ENCODE results near the gene COL1A2.

COL1A2 gene

GRCh38 chr7:94414980-94415379 lies 20.3 kb downstream of the COL1A2 start:
- no peak for TF ChIP-seq CTCF (IDR thresholded peaks at IDR 0.05)
- TF ChIP-seq ZFX (IDR thresholded peaks at IDR 0.05; ENCODE audit: borderline replicate concordance): no peak
- H3K27ac ChIP-seq: no peak overlapping the region

GRCh38 chr7:94417306-94417705 lies 22.6 kb downstream of the COL1A2 start:
- H3K27ac ChIP-seq: no peak overlapping the region
- TF ChIP-seq ZFX (IDR thresholded peaks at IDR 0.05; ENCODE audit: borderline replicate concordance): no peak
- no peak for TF ChIP-seq CTCF (IDR thresholded peaks at IDR 0.05)

- no peak overlapping the region for H3K27ac ChIP-seq
- TF ChIP-seq CTCF (IDR thresholded peaks at IDR 0.05): no peak
- no peak for TF ChIP-seq ZFX (IDR thresholded peaks at IDR 0.05; ENCODE audit: borderline replicate concordance)
Measured at GRCh38 chr7:94417901-94418300, 23.2 kb downstream of the COL1A2 start.

GRCh38 chr7:94418851-94419250 lies 24.2 kb downstream of the COL1A2 start:
- no peak overlapping the region for H3K27ac ChIP-seq
- TF ChIP-seq CTCF (IDR thresholded peaks at IDR 0.05) (no peak), ZFX (IDR thresholded peaks at IDR 0.05; ENCODE audit: borderline replicate concordance) (no peak)

GRCh38 chr7:94420328-94420727 lies 25.6 kb downstream of the COL1A2 start:
- no peak overlapping the region for H3K27ac ChIP-seq
- TF ChIP-seq ZFX (IDR thresholded peaks at IDR 0.05; ENCODE audit: borderline replicate concordance) (no peak), CTCF (IDR thresholded peaks at IDR 0.05) (no peak)

GRCh38 chr7:94421681-94422080 lies 27.0 kb downstream of the COL1A2 start:
- TF ChIP-seq CTCF (IDR thresholded peaks at IDR 0.05): no peak
- TF ChIP-seq ZFX (IDR thresholded peaks at IDR 0.05; ENCODE audit: borderline replicate concordance): no peak
- no peak overlapping the region for H3K27ac ChIP-seq

GRCh38 chr7:94422136-94422535 lies 27.4 kb downstream of the COL1A2 start:
- no peak for TF ChIP-seq ZFX (IDR thresholded peaks at IDR 0.05; ENCODE audit: borderline replicate concordance)
- no peak for TF ChIP-seq CTCF (IDR thresholded peaks at IDR 0.05)
- no peak overlapping the region for H3K27ac ChIP-seq
